GM18873 (cell line): ENCODE measurements around the gene NFE2L3.
"Not testable (repeated sequence)": the region's sequence is repeated elsewhere in the genome, so short reads cannot be mapped to it uniquely, and the experiment has no call there.

Experiments used
- ATAC-seq: cut with Tn5 transposase; IDR thresholded peaks from one replicate; pipeline ENCODE4 v1.9.1; 2021; ENCODE audit warnings: mild to moderate bottlenecking, moderate library complexity, moderate number of reproducible peaks; ENCODE audit not compliant: unreplicated experiment, low FRiP score

Gene NFE2L3, protein sequence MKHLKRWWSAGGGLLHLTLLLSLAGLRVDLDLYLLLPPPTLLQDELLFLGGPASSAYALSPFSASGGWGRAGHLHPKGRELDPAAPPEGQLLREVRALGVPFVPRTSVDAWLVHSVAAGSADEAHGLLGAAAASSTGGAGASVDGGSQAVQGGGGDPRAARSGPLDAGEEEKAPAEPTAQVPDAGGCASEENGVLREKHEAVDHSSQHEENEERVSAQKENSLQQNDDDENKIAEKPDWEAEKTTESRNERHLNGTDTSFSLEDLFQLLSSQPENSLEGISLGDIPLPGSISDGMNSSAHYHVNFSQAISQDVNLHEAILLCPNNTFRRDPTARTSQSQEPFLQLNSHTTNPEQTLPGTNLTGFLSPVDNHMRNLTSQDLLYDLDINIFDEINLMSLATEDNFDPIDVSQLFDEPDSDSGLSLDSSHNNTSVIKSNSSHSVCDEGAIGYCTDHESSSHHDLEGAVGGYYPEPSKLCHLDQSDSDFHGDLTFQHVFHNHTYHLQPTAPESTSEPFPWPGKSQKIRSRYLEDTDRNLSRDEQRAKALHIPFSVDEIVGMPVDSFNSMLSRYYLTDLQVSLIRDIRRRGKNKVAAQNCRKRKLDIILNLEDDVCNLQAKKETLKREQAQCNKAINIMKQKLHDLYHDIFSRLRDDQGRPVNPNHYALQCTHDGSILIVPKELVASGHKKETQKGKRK

DNA sequence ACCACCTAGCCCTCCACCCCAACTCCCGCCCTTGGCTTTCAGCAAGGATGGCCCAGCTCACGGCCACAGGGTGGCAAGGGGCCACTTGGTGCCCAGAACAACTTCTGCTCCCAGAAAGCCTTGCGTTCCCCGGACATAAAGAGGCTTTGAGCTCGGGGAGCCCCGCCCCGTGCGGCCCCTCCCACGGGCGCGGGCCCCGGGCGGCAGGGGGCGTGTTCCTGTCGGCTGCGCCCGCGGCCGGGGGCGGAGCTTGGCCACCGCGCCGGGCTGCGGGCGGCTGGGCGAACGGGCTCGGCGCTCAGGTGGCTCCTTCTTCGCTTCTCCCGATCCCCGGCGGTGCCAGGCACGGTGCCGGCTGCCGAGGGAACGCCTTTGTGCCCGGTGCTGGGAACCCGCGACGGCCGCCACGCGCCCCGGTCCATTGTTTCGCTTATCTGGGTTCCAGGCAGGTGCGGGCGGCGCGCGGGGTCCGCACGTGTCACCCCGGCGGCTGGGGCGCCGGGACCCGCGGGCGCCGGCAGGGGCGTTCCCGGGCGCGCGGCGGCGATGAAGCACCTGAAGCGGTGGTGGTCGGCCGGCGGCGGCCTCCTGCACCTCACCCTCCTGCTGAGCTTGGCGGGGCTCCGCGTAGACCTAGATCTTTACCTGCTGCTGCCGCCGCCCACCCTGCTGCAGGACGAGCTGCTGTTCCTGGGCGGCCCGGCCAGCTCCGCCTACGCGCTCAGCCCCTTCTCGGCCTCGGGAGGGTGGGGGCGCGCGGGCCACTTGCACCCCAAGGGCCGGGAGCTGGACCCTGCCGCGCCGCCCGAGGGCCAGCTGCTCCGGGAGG, at the start of gene NFE2L3:
TSS of gene NFE2L3 (plus strand) at position 246 of the 829 bp plus-strand sequence. CDS start at position 547, 301 bp downstream.
- peak; percentile 46 for ATAC-seq

DNA sequence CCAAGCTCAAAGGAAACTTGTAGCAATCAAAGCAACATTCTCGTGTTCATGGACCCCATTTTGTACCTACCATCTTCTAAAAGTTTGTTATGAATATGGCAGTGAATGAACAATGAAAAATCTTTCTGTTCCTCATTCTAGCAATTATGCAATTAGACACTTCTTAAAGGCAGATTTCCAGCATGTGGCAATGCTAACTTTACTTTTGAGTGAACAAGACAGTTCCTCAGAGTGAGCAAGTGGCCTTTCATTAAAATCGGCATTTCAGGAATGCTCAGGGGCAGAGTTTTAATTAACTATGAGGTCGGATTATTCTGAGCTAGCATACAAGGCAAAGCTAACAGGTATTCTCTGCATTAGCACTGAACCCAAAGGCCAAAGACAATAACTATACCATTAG, 48.4 kb upstream of the NFE2L3 start:
- no peak for ATAC-seq

DNA sequence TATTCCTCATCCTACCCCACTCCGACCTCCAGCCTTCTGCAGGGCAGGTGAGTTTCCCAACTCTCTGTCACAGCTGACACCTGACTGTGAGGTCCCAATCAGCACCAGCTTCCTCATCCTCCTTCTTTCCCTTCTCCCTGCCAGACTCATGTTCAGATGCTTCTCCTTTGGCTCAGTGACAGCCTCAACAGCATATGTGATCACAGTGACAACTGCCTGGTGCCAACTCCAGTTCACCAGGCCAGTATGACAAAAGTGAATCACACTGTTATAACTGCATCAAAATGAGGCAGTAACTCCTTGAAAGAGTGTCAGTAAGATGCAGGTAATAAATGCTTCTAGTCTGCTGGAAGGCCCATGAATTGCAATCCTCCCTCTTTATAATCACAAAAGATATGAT, 46.8 kb upstream of the NFE2L3 start:
- ATAC-seq: no peak

DNA sequence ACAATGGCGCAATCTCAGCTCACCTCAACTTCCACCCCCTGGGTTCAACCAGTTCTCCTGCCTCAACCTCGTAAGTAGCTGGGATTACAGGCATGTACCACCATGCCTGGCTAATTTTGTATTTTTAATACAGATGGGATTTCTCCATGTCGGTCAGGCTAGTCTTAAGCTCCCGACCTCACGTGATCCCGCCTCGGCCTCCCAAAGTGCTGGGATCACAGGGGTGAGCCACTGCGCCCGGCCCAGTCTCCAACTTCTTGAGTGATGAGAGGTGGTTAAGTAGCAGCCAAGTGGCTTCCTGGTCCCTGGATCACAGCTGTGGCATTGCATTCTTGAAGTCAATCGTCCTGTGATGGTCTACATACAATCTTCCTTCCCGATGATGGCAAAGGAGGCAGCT, 46.1 kb upstream of the NFE2L3 start:
- no peak for ATAC-seq

DNA sequence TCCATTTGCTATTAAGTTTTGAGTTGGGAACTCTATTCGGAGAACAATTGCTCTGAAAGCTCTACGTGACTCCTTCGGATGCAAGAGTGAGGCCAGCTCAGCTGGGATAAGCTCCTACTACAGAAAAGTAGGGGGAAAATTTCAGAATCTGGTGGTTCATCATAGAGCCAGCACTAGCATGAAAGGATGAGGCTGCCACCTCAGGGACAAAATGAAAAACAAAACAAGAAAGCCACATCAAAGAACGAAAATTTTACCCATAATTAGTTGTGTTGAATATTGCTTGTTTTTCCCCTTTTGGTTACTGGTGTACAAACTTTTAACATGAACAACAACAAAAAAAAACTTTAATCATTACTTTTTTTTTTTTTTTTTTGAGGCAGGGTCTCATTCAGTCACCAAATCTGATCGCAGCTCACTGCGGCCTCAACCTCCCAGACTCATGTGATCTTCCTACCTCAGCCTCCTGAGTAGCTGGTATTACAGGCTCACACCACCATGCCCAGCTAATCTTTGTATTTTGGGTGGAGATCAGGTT, 39.7 kb upstream of the NFE2L3 start:
- no peak for ATAC-seq

DNA sequence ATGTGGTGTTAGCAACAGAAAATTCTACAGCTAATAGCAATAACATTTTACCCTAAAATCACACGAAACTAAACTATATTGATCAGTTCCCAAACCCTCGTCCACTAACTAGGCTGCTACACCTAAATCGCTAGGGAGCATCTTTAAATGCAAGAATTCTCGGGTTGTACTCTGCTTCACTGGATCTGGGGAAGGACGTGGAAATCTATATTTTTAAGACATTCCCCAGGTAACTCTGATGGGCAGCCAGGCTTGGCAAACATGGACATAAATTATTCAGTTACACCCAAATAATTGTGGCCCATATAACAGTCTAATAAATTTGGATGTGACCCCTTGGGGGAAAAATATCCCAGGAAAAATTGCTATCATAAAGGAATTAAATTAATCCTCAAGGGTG, 36.3 kb upstream of the NFE2L3 start:
- ATAC-seq: no peak

DNA sequence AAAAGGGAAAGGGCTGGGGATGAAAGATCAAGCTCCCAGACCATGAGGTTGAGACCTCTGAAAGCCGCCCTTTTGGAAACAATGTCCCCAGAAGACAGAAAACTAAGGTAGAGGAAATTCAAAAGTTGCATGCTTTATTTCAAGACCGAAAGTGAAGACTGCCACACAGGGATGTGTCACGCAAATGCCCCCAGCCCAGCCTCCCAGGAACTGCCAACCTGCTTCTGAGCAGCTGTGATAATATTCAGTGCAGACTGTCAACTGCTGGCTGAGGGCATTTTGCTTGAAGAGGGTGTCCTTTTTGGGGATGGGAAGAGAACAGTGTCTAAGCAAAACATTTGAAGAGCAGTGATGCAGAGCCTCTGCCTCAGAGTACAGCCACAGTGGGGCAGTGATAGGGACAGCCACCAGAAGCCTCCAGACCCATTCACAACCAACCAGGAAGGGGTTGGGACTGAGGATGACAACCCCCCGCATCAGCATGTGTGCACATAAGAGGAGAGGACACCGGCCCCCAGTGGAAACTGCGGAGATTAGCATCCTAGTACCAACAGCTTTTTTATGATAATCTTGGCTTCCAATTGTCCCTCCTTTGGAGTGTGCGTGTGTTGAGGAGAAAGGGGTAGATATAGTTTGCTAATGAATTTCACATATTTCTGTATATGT, 34.7 kb upstream of the NFE2L3 start:
- ATAC-seq: no peak

DNA sequence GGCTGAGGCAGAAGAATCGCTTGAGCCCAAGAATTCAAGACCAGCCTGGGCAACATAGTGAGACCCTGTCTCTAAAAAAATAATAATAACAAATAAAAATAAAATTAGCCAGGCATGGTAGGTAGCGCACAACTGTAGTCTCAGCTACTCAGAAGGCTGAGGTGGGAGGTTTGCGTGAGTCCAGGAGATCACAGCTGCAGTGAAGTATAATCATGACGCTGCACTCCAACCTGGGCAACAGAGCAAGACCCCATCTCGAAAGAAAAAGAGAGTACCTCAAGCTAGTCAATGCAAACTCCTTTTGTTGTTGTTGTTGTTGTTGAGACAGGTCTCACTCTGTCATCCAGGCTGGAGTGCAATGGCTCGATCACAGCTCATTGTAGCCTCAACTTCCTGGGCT, 34.0 kb upstream of the NFE2L3 start:
- no peak for ATAC-seq

DNA sequence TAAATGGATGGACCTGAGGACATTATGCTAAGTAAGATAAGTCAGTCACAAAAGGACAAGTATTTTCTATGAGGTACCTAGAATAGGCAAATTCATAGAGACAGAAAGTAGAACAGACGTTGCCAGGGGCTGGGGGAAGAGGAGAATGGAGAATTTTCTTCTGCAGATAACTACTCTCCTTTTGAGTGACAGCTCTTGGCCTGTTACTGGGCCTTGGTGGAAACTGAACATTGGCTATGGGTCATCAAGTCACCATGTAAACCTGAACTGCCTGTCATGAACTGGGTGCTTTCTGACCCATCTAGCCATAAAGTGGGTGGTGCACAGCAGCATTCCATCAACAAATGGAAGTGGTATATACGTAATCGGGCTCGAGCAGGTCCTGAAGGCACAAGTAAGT, 29.3 kb upstream of the NFE2L3 start:
- ATAC-seq: no peak

DNA sequence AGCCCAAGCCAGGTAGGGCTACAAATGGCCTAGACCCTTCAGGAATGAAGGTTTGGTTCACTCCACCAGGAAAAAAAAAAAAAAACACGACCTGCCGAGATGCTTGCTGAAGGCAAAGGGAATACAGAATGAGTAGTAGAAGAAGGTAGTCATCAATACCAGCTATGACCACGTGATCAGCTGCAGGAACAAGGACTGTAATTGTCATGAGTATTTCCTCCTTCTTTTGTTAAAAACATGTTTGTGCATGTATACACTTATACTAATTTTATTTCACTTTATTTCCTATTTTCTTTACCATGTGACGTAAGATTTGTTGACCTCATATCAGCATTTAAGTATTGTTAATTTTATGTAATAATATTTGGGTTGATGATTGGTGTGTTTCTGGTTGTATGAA, 27.2 kb upstream of the NFE2L3 start:
- not testable (repeated sequence) for ATAC-seq

DNA sequence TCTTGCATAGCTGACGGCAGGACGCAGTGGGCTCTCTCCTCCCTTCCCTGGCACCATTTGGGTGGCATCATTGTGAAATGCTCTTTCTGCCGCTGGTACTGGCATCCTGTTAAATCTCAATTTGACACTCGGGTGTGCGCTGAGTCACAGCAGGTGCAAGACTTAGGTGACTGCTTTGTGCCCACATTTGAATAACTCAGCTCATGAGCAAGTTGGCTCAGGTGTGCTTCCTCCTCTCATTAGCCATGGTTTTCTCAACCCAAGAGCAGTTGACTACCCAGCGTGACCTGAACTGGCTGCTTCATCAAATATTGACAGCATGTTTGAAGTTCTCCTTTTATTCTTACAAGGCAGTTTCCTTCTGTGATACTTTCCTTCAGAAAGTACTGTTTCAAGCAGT, 24.6 kb upstream of the NFE2L3 start:
- ATAC-seq: no peak

DNA sequence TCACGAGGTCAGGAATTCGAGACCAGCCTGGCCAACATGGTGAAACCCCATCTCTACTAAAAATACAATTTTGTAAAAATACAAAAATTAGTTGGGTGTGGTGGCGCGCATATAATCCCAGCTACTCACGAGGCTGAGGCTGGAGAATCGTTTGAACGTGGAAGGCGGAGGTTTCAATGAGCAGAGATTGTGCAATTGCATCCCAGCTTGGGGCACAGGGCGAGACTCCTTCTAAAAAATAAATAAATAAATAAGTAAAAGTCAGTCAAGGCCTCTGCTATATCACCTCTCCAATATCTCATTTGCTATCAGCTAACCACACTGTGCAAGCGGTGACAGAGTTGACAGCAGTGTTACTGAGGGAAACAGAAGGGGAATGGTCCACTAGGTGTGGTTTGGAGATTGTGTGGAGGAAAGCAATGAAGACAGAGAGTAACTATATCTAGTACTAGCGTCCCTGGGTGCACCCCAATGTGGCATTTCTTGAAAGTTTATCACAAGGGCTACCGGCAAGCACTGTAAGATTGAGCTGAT, 20.9 kb upstream of the NFE2L3 start:
- no peak for ATAC-seq

DNA sequence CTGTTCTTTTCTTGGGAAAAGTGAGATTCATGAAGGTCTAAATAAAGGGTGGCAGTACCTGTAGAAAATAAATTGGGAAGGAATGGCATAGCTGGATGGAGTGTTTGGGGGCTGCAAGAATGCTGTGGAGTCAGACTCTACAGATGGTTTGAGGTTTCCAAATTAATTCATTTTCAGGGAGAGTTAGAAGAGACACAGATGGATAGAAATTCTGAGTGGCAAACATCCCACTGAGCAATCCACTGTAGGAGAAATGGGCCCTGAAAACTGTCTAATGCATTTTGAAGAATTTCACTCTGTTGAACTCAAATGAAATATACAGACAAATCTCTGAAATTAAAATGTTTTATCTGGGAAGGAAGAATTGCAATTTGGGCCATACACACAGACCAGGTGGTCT, 16.9 kb upstream of the NFE2L3 start:
- no peak for ATAC-seq

DNA sequence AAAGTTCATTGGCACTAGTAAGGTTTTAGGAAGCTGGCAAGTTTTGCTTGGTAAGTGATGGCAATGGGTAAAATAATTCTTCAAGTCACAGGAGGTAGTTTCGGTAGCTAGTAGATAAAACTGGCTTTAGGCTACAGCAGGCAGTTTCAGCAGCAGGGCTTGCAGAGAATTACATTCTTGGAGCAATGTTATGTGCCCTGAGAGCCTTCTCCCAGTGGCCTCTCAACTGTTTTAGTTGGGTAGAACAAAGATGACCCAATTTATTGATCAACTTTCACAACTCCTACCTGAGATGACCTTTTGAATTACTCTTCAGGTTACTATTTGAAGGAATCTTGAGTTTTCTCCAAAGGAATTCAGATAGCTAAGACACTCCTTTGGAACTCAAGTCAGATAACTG, 16.4 kb upstream of the NFE2L3 start:
- no peak for ATAC-seq

DNA sequence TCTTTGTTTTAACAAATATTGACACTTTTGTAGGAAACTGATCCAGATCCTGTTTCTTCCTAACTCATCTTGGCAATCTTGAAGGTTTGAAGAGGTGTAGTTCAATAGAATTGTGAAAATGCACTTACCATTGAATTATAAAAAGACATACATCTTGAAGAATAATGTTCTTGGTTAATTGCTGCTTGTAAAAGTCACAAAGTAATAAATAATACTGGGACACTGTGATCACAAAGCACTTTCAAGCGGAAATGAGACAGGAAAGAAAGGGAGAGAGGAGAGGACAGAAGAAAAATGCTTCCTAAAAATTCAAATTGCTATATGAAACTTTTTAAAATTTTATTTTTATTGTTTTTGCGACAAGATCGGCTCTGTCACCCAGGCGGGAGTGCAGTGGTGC, 15.2 kb upstream of the NFE2L3 start:
- no peak for ATAC-seq

DNA sequence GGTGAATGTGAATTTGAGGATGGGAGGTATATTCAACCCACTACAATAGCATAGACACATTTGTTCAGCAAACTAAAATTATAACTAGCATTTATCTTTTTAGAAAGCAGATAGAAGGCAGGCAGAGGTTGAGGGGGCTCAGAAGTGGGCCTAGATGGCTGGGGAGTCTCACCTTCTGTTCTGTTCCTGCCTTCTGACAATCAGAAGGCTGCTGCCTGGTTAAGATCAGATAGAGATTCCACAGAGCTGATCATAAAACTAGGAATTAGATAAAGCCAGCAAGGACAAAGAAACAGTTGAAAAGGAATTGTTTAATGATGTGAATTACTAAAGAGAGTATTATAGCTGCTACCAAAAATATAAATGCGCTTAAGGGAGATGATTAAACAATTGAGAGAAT, 11.6 kb upstream of the NFE2L3 start:
- no peak for ATAC-seq

DNA sequence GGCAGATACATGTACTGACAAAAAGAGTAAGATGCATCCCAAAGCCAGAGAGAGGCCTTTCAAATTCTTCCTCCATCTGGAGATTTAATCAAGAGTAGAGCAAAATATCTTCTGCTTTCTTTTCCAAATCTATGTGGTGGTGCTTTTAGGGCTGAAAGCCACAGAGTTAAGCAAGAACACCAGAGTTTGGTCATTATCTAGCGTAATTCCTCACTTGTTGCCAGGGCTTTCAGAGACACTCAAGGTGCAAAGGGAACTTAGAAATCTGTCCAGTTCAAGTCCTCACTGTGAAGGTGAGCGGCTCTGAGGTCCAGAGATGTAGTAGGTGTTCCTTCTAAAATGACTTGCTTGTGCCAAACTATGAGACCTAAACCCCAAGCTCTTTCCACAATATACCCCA, 10.9 kb upstream of the NFE2L3 start:
- no peak for ATAC-seq

DNA sequence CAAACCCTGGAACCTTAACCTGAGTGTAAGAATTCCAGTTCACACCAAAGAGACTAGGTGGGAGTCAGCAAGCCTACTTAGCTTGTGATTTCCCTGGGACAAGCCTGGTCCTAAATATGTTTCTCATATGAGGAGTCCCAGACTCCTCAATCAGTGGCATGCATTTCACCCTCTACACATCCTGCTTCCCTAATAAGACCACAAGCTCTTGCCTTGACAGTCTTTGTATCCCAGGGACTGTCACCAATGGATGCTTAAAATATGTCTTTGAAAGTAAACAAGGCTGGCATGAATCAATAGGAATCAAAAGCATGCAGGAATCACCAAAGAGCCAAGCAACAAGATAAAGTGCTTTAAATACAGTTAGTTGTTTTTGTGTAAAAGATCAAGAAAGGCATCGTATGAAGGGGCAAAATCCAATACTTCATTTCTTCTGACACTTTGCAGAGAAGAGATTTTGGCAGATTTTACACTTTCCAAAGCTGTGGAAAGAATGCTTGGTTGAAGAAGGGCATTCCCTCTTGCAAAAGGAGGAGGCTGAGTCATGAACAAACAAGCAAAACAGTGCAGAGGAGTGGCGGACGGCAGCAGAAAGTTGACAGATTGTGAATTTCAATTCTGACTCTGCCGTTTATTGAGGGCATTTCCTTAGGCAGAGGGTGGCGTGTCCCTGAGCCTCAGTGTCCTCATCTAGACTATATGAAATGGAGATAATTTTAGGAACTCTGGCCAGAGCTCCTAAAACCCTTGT, 8.5 kb upstream of the NFE2L3 start:
- ATAC-seq: no peak
